AG09309 (cell line): ENCODE data around the gene EPOP.

Experiments
- DNase-seq: peaks from one replicate; pipeline ENCODE4 v3.0.0-alpha.2; 2010; ENCODE audit warnings: low read depth
- H3K4me3 ChIP-seq: 2 replicates; pipeline ENCODE4 v1.5.1; 2011; ENCODE audit warnings: mild to moderate bottlenecking, low read depth, low read length, moderate library complexity; ENCODE audit not compliant: control insufficient read depth
- TF ChIP-seq, protein P1 (sequence below): IDR thresholded peaks from 2 replicates; pipeline ENCODE4 v1.5.1; 2011; ENCODE audit warnings: mild to moderate bottlenecking, low read depth, low read length, inconsistent platforms; ENCODE audit not compliant: insufficient read depth, control insufficient read depth; ENCODE audit errors: missing control alignments

The EPOP gene

DNA sequence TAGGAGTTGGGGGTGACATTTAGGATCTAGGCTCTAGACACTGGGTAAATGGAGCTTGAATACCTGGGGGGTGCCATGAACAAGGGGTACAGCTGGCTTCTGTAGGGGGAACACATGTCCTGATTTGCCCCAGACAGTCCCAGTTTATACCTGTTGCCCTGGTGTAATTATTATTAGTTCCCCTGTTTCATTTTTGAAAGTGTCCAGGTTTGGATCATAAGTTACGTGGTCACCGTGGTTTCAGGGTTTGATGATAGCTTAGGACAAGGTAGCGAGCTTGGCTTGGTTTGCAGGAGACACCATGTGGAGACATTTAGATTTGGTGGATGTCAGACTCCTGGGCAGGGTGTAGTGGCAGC is 35.8 kb upstream of the EPOP start:
- DNase-seq: no peak
- TF ChIP-seq, protein P1, sequence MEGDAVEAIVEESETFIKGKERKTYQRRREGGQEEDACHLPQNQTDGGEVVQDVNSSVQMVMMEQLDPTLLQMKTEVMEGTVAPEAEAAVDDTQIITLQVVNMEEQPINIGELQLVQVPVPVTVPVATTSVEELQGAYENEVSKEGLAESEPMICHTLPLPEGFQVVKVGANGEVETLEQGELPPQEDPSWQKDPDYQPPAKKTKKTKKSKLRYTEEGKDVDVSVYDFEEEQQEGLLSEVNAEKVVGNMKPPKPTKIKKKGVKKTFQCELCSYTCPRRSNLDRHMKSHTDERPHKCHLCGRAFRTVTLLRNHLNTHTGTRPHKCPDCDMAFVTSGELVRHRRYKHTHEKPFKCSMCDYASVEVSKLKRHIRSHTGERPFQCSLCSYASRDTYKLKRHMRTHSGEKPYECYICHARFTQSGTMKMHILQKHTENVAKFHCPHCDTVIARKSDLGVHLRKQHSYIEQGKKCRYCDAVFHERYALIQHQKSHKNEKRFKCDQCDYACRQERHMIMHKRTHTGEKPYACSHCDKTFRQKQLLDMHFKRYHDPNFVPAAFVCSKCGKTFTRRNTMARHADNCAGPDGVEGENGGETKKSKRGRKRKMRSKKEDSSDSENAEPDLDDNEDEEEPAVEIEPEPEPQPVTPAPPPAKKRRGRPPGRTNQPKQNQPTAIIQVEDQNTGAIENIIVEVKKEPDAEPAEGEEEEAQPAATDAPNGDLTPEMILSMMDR: no peak
- H3K4me3 ChIP-seq: no peak overlapping the region

DNA sequence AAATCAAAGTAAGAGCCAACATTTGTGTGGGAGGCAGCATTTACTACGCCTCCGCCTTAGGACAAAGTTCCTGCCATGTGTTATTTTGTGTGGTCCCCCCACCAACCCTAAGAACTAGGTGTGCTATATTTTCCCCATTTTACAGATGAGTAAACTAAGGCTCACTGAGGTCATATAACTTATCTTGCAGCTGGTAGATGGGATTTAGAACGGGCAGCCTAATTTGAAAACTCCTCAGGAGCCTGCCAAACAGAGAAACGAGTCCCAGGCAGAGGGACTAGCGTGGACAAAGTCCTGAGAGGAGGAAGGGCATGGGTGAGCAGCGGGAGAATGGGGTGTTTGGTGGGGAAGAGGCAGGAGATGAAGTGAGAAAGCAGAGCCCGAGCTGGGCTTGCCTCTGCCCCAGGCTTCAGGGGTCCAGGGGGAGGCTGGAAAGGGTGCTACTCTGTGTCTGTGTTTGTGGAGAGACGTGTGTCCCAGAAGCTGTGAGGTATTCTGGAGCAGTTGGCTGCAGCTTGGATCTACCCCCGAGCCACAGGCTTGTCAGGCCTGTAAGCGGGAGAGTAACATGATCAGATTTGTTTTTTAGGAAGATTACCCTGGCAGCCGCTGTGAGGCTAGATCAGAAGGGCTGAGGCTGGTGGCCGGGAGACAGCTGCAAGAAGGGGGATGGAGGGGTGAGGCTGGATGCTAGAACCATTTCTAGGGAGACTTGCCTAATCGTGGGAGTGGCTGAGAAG is 35.3 kb upstream of the EPOP start:
- TF ChIP-seq, protein P1: no peak
- no peak overlapping the region for H3K4me3 ChIP-seq

DNA sequence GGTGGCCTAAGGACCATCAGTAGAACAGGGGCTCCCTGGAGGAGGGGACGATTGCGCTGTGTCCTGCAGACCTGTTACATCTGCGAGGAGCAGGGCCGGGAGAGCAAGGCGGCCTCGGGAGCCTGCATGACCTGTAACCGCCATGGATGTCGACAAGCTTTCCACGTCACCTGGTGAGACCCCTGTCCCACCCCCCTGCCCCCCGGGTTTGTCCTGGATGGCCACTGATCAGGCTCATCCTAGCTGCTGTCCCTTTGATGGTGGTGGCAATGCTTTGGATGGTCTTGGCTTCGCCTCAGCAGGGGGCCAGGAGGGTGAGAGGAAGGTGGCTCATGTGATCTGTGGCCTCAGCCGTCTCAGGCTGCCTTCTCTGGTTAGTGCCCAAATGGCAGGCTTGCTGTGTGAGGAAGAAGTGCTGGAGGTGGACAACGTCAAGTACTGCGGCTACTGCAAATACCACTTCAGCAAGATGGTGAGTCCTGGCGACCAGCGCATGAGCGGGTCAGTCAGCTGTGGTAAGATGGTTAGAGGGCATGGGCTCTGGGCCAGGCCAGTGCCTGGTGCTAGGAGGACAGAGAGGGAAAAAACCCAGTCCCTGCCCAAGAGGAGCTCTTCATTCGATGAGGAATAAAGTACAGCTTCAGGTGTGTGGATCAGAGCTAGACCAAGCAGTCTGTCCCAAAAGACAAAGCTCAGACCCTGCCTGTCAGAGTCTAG is 34.5 kb upstream of the EPOP start:
- H3K4me3 ChIP-seq: no peak overlapping the region
- TF ChIP-seq, protein P1: no peak
- no peak for DNase-seq

More for the DNA sequence above, 35.3 kb upstream of the EPOP start:
- DNase-seq: no peak

DNA sequence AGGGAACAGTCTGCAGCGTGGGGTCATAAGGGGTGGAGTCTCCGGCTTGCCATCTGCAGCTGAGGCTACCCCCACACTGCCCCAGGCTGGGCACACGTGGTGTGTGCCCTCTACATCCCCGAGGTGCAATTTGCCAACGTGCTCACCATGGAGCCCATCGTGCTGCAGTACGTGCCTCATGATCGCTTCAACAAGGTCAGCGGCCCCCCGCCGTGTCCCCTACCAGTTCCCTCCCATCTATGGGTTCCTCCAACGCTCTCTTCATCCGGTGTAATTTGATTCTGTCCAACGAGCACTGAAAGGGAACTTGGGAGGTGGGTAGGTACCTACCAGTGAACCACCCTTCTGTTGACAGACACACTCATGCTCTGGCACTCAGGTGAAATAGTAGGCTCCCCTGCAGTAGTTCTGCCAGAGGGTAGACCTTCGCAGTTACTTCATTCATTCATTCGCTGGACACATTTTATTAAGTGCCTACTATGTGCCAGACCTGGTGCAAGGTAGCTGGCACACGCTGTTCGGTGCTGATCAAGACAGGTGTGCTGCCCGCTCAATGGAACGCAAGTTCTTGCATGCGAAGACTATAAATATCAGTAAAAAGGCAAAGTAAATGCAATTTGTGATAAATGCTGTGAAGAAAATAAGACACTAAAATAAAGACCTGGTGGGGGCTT is 33.1 kb upstream of the EPOP start:
- DNase-seq: no peak
- TF ChIP-seq, protein P1: no peak
- no peak overlapping the region for H3K4me3 ChIP-seq

DNA sequence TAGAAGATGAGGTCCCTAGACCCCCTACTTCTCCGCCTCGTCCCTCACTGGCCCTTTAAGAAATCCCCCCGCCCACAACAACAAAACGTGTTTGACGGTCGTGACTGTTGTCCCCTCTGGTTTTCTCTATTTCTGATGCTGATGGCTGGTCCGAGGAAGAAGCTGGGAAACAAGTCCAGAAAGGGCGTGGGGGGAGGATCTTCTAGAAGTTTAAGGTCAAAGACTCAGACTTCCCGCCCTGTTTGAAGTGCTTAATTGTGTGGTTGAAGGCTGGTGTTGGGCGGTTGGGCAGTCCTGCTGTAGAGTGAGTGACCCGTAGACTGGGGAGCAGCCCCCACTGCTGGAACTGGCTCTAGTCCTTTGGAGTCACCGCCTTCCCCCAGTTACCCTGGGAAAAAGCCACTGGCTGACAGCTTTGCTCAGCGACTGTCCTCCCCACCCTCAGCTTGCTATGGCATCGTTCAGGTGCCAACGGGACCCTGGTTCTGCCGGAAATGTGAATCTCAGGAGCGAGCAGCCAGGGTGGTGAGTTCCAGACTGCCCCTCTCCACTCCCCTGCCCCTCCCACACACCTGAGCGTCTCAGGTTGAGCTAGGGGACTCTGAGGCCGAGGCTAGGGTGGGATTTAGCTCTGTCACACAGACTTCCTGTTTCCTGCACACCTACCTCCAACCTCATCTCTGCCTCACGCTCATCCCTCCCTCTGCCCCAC is 31.9 kb upstream of the EPOP start:
- DNase-seq: no peak
- peak overlapping the region; percentile 84 for H3K4me3 ChIP-seq
- TF ChIP-seq, protein P1: no peak

DNA sequence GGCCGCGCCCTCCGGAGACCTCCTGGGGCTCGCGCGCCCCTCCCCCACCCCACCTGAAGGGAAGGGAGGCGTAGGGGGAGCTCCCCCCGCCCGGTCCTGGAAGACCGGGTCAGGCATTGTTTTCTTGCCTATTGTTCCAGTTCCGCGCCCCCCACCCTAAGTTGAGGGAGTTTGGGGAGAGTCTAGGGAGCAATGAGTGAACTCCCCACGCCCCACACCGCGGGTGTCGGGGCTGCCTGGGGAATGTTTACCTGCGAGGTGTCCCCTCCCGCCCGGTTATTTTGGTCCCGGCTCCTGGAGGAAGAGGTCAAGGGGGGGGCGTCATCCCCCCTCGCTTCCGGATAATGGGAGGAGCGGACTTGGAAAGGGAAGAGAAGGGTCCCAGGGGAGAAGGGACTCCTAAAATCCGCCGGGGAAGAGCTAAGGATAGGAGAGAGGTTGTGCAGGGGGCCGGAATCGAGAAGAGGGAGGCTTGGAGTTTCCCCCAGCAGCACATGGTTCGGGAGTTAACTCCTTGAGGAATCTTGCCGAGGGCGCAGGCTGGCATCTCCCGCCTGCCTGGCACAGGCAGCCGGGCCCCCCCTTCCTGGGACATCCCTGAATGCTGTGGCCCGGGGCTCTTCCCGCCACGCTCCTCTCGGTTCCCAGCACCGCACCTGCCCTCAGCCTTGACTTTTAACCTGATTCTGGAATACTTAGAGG is 31.2 kb upstream of the EPOP start:
- TF ChIP-seq, protein P1: no peak
- peak overlapping the region; percentile 84 for H3K4me3 ChIP-seq
- DNase-seq: no peak
